Measurements from ENCODE around the gene CFAP74.

CFAP74 gene

GRCh38 chr1:2046174-2046917 lies 42.8 kb upstream of the CFAP74 start:
- Mint-ChIP-seq H3K4me1 (peaks cover 24% of the 10 kb centered on the region), H3K27ac (ENCODE audit: low read depth) (no peak overlapping the region), H3K4me3 (no peak overlapping the region), H3K27me3 (no peaks in the 10 kb centered on the region), H3K36me3 (ENCODE audit: insufficient read depth) (no peaks in the 10 kb centered on the region), H3K9me3 (no peaks in the 10 kb centered on the region)
- no peak for DNase-seq (ENCODE audit: low spot score in 2 of 2)
- ATAC-seq (replicated peaks; ENCODE audit: extremely low read depth, poor library complexity, severe bottlenecking) = no peak

- peak overlapping the region; percentile 61 for H3K4me3 Mint-ChIP-seq
- no peak for ATAC-seq (replicated peaks; ENCODE audit: extremely low read depth, poor library complexity, severe bottlenecking)
- H3K27me3 Mint-ChIP-seq = no peaks in the 10 kb centered on the region
- no peak for DNase-seq (ENCODE audit: low spot score in 2 of 2)
- no peak overlapping the region for H3K27ac Mint-ChIP-seq (ENCODE audit: low read depth)
- peaks cover 24% of the 10 kb centered on the region for H3K4me1 Mint-ChIP-seq
- H3K36me3 Mint-ChIP-seq (ENCODE audit: insufficient read depth) = no peaks in the 10 kb centered on the region
- H3K9me3 Mint-ChIP-seq = no peaks in the 10 kb centered on the region
These were observed 42.0 kb upstream of the CFAP74 start for GRCh38 chr1:2045468-2046173.

GRCh38 chr1:2044510-2045319 lies 41.1 kb upstream of the CFAP74 start:
- Mint-ChIP-seq H3K4me1 (peaks cover 24% of the 10 kb centered on the region), H3K4me3 (peak overlapping the region; percentile 61), H3K9me3 (no peaks in the 10 kb centered on the region), H3K27ac (ENCODE audit: low read depth) (no peak overlapping the region), H3K27me3 (no peaks in the 10 kb centered on the region), H3K36me3 (ENCODE audit: insufficient read depth) (no peaks in the 10 kb centered on the region)
- peak; percentile 67 to 78 for DNase-seq (ENCODE audit: low spot score in 2 of 2)
- ATAC-seq (replicated peaks; ENCODE audit: extremely low read depth, poor library complexity, severe bottlenecking) = peak; percentile 72

GRCh38 chr1:2043886-2044285 lies 40.3 kb upstream of the CFAP74 start:
- ATAC-seq (replicated peaks; ENCODE audit: extremely low read depth, poor library complexity, severe bottlenecking) = no peak
- Mint-ChIP-seq H3K27me3 (no peaks in the 10 kb centered on the region), H3K9me3 (no peaks in the 10 kb centered on the region), H3K27ac (ENCODE audit: low read depth) (no peak overlapping the region), H3K4me3 (peak overlapping the region; percentile 31), H3K36me3 (ENCODE audit: insufficient read depth) (no peaks in the 10 kb centered on the region), H3K4me1 (peaks cover 17% of the 10 kb centered on the region)
- no peak for DNase-seq (ENCODE audit: low spot score in 2 of 2)

GRCh38 chr1:2042830-2043773 lies 39.5 kb upstream of the CFAP74 start:
- Mint-ChIP-seq H3K9me3 (no peaks in the 10 kb centered on the region), H3K4me3 (no peak overlapping the region), H3K27ac (ENCODE audit: low read depth) (no peak overlapping the region), H3K27me3 (no peaks in the 10 kb centered on the region), H3K36me3 (ENCODE audit: insufficient read depth) (no peaks in the 10 kb centered on the region), H3K4me1 (peaks cover 16% of the 10 kb centered on the region)
- DNase-seq (ENCODE audit: low spot score in 2 of 2) (no peak), ATAC-seq (replicated peaks; ENCODE audit: extremely low read depth, poor library complexity, severe bottlenecking) (no peak)

- no peak for DNase-seq (ENCODE audit: low spot score in 2 of 2)
- no peaks in the 10 kb centered on the region for H3K9me3 Mint-ChIP-seq
- ATAC-seq (replicated peaks; ENCODE audit: extremely low read depth, poor library complexity, severe bottlenecking) = no peak
- no peak overlapping the region for H3K4me3 Mint-ChIP-seq
- H3K36me3 Mint-ChIP-seq (ENCODE audit: insufficient read depth) = no peaks in the 10 kb centered on the region
- H3K27ac Mint-ChIP-seq (ENCODE audit: low read depth) = no peak overlapping the region
- no peaks in the 10 kb centered on the region for H3K27me3 Mint-ChIP-seq
- peaks cover 16% of the 10 kb centered on the region for H3K4me1 Mint-ChIP-seq
These were observed 38.3 kb upstream of the CFAP74 start for GRCh38 chr1:2041887-2042286.

GRCh38 chr1:2041305-2041704 lies 37.7 kb upstream of the CFAP74 start:
- Mint-ChIP-seq H3K36me3 (ENCODE audit: insufficient read depth) (no peaks in the 10 kb centered on the region), H3K4me1 (peaks cover 16% of the 10 kb centered on the region), H3K27me3 (no peaks in the 10 kb centered on the region), H3K9me3 (no peaks in the 10 kb centered on the region), H3K27ac (ENCODE audit: low read depth) (no peak overlapping the region), H3K4me3 (no peak overlapping the region)
- no peak for ATAC-seq (replicated peaks; ENCODE audit: extremely low read depth, poor library complexity, severe bottlenecking)
- no peak for DNase-seq (ENCODE audit: low spot score in 2 of 2)

- ATAC-seq (replicated peaks; ENCODE audit: extremely low read depth, poor library complexity, severe bottlenecking) (no peak), DNase-seq (ENCODE audit: low spot score in 2 of 2) (no peak)
- Mint-ChIP-seq H3K9me3 (no peaks in the 10 kb centered on the region), H3K4me1 (peaks cover 5% of the 10 kb centered on the region), H3K4me3 (no peak overlapping the region), H3K27me3 (no peaks in the 10 kb centered on the region), H3K36me3 (ENCODE audit: insufficient read depth) (no peaks in the 10 kb centered on the region), H3K27ac (ENCODE audit: low read depth) (no peak overlapping the region)
These were observed 35.7 kb upstream of the CFAP74 start for GRCh38 chr1:2039251-2039650.

- H3K4me1 Mint-ChIP-seq = no peaks in the 10 kb centered on the region
- H3K36me3 Mint-ChIP-seq (ENCODE audit: insufficient read depth) = no peaks in the 10 kb centered on the region
- no peaks in the 10 kb centered on the region for H3K9me3 Mint-ChIP-seq
- H3K27ac Mint-ChIP-seq (ENCODE audit: low read depth) = no peak overlapping the region
- ATAC-seq (replicated peaks; ENCODE audit: extremely low read depth, poor library complexity, severe bottlenecking) (no peak), DNase-seq (ENCODE audit: low spot score in 2 of 2) (no peak)
- peaks cover 9% of the 10 kb centered on the region for H3K27me3 Mint-ChIP-seq
- H3K4me3 Mint-ChIP-seq = no peak overlapping the region
These were observed 34.6 kb upstream of the CFAP74 start for GRCh38 chr1:2038229-2038628.

GRCh38 chr1:2037314-2037979 lies 33.9 kb upstream of the CFAP74 start:
- Mint-ChIP-seq H3K27me3 (peaks cover 10% of the 10 kb centered on the region), H3K4me3 (no peak overlapping the region)
- no peak for DNase-seq (ENCODE audit: low spot score in 2 of 2)

GRCh38 chr1:2036287-2036686 lies 32.7 kb upstream of the CFAP74 start:
- no peaks in the 10 kb centered on the region for H3K4me1 Mint-ChIP-seq
- H3K9me3 Mint-ChIP-seq = no peaks in the 10 kb centered on the region
- H3K27ac Mint-ChIP-seq (ENCODE audit: low read depth) = no peak overlapping the region
- H3K27me3 Mint-ChIP-seq = peaks cover 10% of the 10 kb centered on the region
- no peaks in the 10 kb centered on the region for H3K36me3 Mint-ChIP-seq (ENCODE audit: insufficient read depth)
- H3K4me3 Mint-ChIP-seq = no peak overlapping the region
- ATAC-seq (replicated peaks; ENCODE audit: extremely low read depth, poor library complexity, severe bottlenecking) (no peak), DNase-seq (ENCODE audit: low spot score in 2 of 2) (no peak)

More at GRCh38 chr1:2037314-2037979, 33.9 kb upstream of the CFAP74 start:
- Mint-ChIP-seq H3K27ac (ENCODE audit: low read depth) (no peak overlapping the region), H3K36me3 (ENCODE audit: insufficient read depth) (no peaks in the 10 kb centered on the region), H3K4me1 (no peaks in the 10 kb centered on the region), H3K9me3 (no peaks in the 10 kb centered on the region)
- no peak for ATAC-seq (replicated peaks; ENCODE audit: extremely low read depth, poor library complexity, severe bottlenecking)

All from central memory CD8-positive, alpha-beta T cell (primary cell).